Tibial artery (tissue), 4 donors: Measurements from ENCODE around the gene ZPBP2.
A peak's percentile ranks its signal among the peaks of the same experiment; 100 is the strongest.
"Not testable (repeated sequence)": the region's sequence is repeated elsewhere in the genome, so short reads cannot be mapped to it uniquely, and the experiment has no call there.

Experiments used
- DNase-seq, 2 donors: peaks; one replicate each; pipeline ENCODE4 v3.0.0-alpha.2; 2019
- H3K27ac ChIP-seq, 2 donors: fragments of 200-600 bp; sonication (generic) in 1 of 2; 1 replicate in 1 of 2; 2 replicates in 1 of 2; pipeline ENCODE4 v1.5.1; 2018 to 2019; ENCODE audit warnings: mild to moderate bottlenecking in 1 of 2
- H3K27me3 ChIP-seq, 2 donors: fragments of 200-600 bp; sonication (generic) in 1 of 2; one replicate each; pipeline versions ENCODE4 v1.5.1 to v1.6.0; 2016 to 2019
- H3K36me3 ChIP-seq, 3 donors: fragments of 200-600 bp; sonication (generic) in 2 of 3; one replicate each; pipeline ENCODE4 v1.5.1; 2016 to 2019; ENCODE audit warnings: mild to moderate bottlenecking in 2 of 3
- H3K4me1 ChIP-seq, 4 donors: fragments of 200-600 bp; sonication (generic) in 2 of 4; 1 replicate in 3 of 4; 2 replicates in 1 of 4; pipeline ENCODE4 v1.5.1; 2016 to 2019
- H3K4me3 ChIP-seq, 2 donors: fragments of 200-600 bp; sonication (generic) in 1 of 2; 1 replicate in 1 of 2; 2 replicates in 1 of 2; pipeline ENCODE4 v1.5.1; 2018 to 2019; ENCODE audit warnings: mild to moderate bottlenecking in 2 of 2
- H3K9me3 ChIP-seq, 3 donors: fragments of 200-600 bp; sonication (generic) in 1 of 3; one replicate each; pipeline ENCODE4 v1.5.1; 2016 to 2019
- intact Hi-C: fragments of 100-400 bp; cut with DNase I; formaldehyde crosslinking; loops from one replicate; pipeline ENCODE4 v1.15.0; 2023; ENCODE audit warnings: low total_unique reads
- TF ChIP-seq, protein P1 (sequence below), 2 experiments: fragments of 200-600 bp in 1 of 2; fragments of 450-650 bp in 1 of 2; IDR thresholded peaks; one replicate each; pipeline ENCODE4 v1.5.1; 2017 to 2019; ENCODE audit warnings: antibody characterized with exemption in 2 of 2, mild to moderate bottlenecking in 1 of 2, moderate library complexity in 1 of 2

The ZPBP2 gene

DNA sequence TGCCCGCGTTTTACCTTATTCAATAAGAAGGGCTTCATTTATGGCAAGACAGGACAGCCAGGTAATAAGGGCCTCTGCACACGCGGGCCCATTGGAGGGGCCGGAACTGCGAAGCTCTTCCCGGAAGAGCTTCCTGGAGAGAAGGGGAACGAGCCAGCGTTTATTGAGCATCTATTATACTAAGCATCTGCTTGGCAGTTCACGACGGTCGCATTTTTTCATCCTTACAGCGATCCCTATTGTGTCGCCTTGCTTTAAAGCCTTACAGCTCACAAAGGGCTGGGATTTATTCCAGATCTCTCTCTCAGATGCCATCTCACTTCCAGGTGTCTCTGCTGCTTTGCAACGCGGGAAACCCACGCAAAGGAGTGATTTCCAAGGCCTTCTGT, 546 bp downstream of the ZPBP2 start:
- TF ChIP-seq, protein P1, sequence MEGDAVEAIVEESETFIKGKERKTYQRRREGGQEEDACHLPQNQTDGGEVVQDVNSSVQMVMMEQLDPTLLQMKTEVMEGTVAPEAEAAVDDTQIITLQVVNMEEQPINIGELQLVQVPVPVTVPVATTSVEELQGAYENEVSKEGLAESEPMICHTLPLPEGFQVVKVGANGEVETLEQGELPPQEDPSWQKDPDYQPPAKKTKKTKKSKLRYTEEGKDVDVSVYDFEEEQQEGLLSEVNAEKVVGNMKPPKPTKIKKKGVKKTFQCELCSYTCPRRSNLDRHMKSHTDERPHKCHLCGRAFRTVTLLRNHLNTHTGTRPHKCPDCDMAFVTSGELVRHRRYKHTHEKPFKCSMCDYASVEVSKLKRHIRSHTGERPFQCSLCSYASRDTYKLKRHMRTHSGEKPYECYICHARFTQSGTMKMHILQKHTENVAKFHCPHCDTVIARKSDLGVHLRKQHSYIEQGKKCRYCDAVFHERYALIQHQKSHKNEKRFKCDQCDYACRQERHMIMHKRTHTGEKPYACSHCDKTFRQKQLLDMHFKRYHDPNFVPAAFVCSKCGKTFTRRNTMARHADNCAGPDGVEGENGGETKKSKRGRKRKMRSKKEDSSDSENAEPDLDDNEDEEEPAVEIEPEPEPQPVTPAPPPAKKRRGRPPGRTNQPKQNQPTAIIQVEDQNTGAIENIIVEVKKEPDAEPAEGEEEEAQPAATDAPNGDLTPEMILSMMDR (IDR thresholded peaks at IDR 0.05) = no peak
- Histone ChIP-seq H3K4me3 (no peak overlapping the region), H3K27me3 (peaks cover 0 to 55% of the 10 kb centered on the region in 2 donors), H3K36me3 (no peaks in the 10 kb centered on the region), H3K27ac (no peak overlapping the region), H3K4me1 (peaks cover 0 to 6% (median 3%) of the 10 kb centered on the region in 4 donors), H3K9me3 (peaks cover 0 to 10% (median 7%) of the 10 kb centered on the region in 3 donors)
- DNase-seq = no peak
- intact Hi-C loops = no loop called here

DNA sequence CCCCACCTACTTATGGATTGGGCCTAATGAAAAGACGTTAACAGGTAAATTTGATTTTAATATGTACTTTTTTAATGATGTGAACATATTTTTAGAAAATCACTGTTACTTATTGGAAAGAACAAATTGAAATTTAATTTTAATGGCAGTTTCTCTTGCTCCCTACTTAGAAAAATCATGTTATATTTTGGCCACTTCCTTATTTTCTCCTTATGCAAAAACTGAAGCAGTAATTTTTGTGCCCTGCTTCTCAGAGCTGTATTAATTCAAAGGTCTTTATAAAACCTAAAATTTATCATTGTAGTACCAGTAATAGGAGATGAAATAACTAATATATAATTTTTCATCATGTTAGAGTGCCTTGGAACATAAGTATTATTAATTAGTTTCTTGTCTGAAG, 2.8 kb downstream of the ZPBP2 start:
- DNase-seq = no peak
- Histone ChIP-seq H3K27ac (no peak overlapping the region), H3K27me3 (peaks cover 0 to 49% of the 10 kb centered on the region in 2 donors), H3K9me3 (peaks cover 0 to 10% (median 7%) of the 10 kb centered on the region in 3 donors), H3K36me3 (no peaks in the 10 kb centered on the region), H3K4me1 (no peaks in the 10 kb centered on the region), H3K4me3 (no peak overlapping the region)
- intact Hi-C loops = no loop called here
- TF ChIP-seq, protein P1 (IDR thresholded peaks at IDR 0.05) = no peak

DNA sequence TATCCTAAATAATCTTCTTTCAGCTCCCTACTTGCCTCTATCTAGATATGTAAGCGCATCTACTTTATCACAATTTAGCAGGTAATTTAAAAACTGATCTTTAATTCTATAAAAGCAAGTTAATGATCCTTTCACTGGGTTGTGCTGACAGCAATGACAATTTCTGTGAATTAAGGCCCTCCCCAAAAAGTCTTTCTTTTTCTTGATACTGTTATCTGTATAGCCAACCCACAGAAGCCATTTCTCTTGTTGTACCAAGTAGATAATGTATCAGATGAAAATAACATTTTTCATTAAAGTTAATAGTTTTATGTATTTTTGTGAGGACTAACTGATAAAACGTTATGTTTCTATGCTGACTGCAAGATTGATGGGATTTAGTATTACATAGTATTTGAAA, 3.8 kb downstream of the ZPBP2 start:
- no peak overlapping the region for H3K4me3 ChIP-seq
- TF ChIP-seq, protein P1 (IDR thresholded peaks at IDR 0.05) = no peak
- no peak overlapping the region for H3K27ac ChIP-seq
- no peaks in the 10 kb centered on the region for H3K36me3 ChIP-seq
- peaks cover 0 to 49% of the 10 kb centered on the region in 2 donors for H3K27me3 ChIP-seq
- DNase-seq = no peak
- H3K9me3 ChIP-seq = peaks cover 0 to 10% (median 7%) of the 10 kb centered on the region in 3 donors
- intact Hi-C loops = no loop called here
- no peaks in the 10 kb centered on the region for H3K4me1 ChIP-seq

DNA sequence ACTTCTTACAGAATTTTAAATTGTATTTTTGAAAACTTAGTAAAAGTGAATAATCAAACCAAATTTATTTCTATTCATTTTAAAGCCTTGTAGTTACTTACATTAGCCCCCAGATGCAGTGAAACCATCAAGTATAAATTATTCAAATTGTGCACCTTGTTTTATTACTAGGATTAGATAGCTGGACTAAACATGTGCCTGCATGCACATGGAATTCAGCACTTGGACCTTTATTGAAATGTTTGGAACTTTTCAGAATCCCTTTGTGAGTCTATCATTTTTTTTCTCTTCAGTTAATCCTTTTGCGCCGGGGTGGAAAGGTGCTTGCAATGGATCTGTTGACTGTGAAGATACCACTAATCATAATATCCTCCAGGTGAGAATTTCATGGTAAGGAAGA, 4.7 kb downstream of the ZPBP2 start:
- intact Hi-C loops = no loop called here
- Histone ChIP-seq H3K36me3 (no peaks in the 10 kb centered on the region), H3K4me3 (no peak overlapping the region), H3K27ac (no peak overlapping the region), H3K4me1 (no peaks in the 10 kb centered on the region), H3K9me3 (peaks cover 0 to 7% (median 6%) of the 10 kb centered on the region in 3 donors), H3K27me3 (peaks cover 0 to 40% of the 10 kb centered on the region in 2 donors)
- TF ChIP-seq, protein P1 (IDR thresholded peaks at IDR 0.05) = peak; percentile 35 to 41
- no peak for DNase-seq

DNA sequence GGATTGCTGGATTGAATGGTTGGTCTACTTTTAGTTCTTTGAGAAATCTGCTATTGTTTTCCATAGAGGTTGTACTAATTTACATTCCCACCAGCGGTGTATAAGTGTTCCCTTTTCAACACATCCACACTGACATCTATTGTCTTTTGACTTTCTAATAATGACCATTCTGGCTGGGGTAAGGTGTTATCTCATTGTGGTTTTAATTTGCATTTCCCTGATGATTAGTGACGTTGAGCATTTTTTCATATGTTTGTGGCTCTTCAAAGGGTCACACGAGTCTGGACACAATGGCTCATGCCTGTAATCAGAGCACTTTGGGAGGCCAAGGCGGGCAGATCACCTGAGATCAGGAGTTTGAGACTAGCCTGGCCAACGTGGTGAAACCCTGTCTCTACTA, 18.1 kb downstream of the ZPBP2 start:
- H3K27ac ChIP-seq, H3K9me3 ChIP-seq, H3K4me3 ChIP-seq, H3K36me3 ChIP-seq, DNase-seq, intact Hi-C loops, H3K4me1 ChIP-seq: not testable (repeated sequence)
- H3K27me3 ChIP-seq = peaks cover 0 to 38% of the 10 kb centered on the region in 2 donors

DNA sequence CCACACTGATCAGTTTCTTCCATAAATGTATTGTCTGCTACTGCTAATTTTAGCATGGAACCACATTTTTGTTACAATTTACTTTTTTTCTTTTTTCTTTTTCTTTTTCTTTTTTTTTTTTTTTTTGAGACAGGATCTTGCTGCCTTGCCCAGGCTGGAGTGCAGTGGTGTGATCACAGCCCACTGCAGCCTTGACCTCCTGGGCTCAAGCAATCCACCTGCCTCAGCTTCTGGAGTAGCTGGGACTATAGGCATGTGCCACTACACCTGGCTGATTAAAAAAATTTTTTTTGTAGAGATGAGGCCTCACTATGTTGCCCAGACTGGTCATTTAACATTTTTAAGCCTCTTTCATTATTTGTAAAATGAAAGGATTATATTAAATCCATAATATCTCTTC, 19.1 kb downstream of the ZPBP2 start:
- DNase-seq = no peak
- Histone ChIP-seq H3K36me3 (no peaks in the 10 kb centered on the region), H3K27me3 (peaks cover 0 to 46% of the 10 kb centered on the region in 2 donors), H3K27ac (no peak overlapping the region), H3K4me1 (no peaks in the 10 kb centered on the region), H3K9me3 (no peaks in the 10 kb centered on the region), H3K4me3 (no peak overlapping the region)
- intact Hi-C loops = no loop called here
- TF ChIP-seq, protein P1 (IDR thresholded peaks at IDR 0.05) = no peak
